ENCODE measurements around the gene ESR1. TPM values are rescaled to one million over a fixed set of nuclear protein-coding genes. Genes with fewer than 3 reads are reported as not detected.

ESR1 gene
- total and polyA plus RNA-seq, 2 donors (not counting 3 experiments of a cell fraction or from before 2014, with no cell fraction given) = 0.01 TPM; not detected in 1

DNA sequence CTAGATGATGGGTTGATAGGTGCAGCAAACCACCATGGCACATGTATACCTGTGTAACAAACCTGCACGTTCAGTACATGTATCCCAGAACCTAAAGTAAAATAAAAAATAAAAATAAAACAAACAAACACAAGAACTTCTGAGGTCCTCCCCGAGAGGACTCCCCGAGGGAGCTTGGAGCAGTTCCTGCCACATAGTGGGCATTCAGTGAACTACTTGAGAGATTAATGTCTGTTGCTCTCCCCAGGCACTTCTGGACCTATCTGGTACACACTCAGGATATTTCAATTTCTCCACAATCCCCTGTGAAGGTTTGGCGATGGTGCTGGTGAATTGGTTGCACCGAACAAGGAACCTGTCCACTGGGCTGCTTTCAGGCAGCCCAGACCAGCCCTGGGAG lies 311.2 kb downstream of the ESR1 start:
- CTCF ChIA-PET = interaction anchor here (0.7 to 3.0 kb wide), 5 partner anchors 8 to 471 kb away, joined by 3 to 11 read pairs (median 3); no protein-coding TSS in a partner anchor
- H3K4me2 ChIP-seq (ENCODE audit: insufficient read depth, low read length) = no peak overlapping the region
- H3K36me3 ChIP-seq (ENCODE audit: control insufficient read depth in 2 of 2, extremely low read depth in 1 of 2, insufficient read depth in 2 of 2, low read length in 2 of 2) = peaks cover 0 to 4% of the 10 kb centered on the region in 2 experiments
- FAIRE-seq (no peak), DNase-seq (ENCODE audit: low read depth, low spot score) (no peak)
- POLR2A ChIA-PET = no interaction called here
- no peak for TF ChIP-seq POLR2AphosphoS5 (IDR thresholded peaks at IDR 0.05; ENCODE audit: insufficient read depth, low read depth, low read length)
- no peak for TF ChIP-seq JUN (IDR thresholded peaks at IDR 0.05; ENCODE audit: borderline replicate concordance, insufficient read depth, insufficient read length, low read depth)
- TF ChIP-seq EZH2 (IDR thresholded peaks at IDR 0.05; ENCODE audit: borderline replicate concordance, low read depth, low read length, severe bottlenecking) = no peak
- TF ChIP-seq FOS (IDR thresholded peaks at IDR 0.05; ENCODE audit: borderline replicate concordance, insufficient read depth, low read length) = no peak
- TF ChIP-seq, protein P1, sequence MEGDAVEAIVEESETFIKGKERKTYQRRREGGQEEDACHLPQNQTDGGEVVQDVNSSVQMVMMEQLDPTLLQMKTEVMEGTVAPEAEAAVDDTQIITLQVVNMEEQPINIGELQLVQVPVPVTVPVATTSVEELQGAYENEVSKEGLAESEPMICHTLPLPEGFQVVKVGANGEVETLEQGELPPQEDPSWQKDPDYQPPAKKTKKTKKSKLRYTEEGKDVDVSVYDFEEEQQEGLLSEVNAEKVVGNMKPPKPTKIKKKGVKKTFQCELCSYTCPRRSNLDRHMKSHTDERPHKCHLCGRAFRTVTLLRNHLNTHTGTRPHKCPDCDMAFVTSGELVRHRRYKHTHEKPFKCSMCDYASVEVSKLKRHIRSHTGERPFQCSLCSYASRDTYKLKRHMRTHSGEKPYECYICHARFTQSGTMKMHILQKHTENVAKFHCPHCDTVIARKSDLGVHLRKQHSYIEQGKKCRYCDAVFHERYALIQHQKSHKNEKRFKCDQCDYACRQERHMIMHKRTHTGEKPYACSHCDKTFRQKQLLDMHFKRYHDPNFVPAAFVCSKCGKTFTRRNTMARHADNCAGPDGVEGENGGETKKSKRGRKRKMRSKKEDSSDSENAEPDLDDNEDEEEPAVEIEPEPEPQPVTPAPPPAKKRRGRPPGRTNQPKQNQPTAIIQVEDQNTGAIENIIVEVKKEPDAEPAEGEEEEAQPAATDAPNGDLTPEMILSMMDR (IDR thresholded peaks at IDR 0.05; ENCODE audit: extremely low read depth in 1 of 2, insufficient read depth in 1 of 2, low read depth in 1 of 2, low read length in 2 of 2) = no peak
- no peak for TF ChIP-seq MYC (IDR thresholded peaks at IDR 0.05; ENCODE audit: low read depth, low read length)
- TF ChIP-seq, protein P2, sequence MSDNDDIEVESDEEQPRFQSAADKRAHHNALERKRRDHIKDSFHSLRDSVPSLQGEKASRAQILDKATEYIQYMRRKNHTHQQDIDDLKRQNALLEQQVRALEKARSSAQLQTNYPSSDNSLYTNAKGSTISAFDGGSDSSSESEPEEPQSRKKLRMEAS (IDR thresholded peaks at IDR 0.05; ENCODE audit: insufficient read depth, insufficient read length) = no peak
- TF ChIP-seq GATA2 (IDR thresholded peaks at IDR 0.05; ENCODE audit: insufficient read depth, insufficient read length, low read depth, low read length) = no peak
- TF ChIP-seq POLR2A (IDR thresholded peaks at IDR 0.05; ENCODE audit: low read depth, low read length) = no peak
- no peaks in the 10 kb centered on the region for H3K9me1 ChIP-seq (replicated peaks; ENCODE audit: control insufficient read depth, extremely low read depth, insufficient read depth, low read length)
- dilution Hi-C loops (cut with MboI; ENCODE audit: extremely low pct_ligation_motif_present, low sequenced_read_pairs) = no loop called here
- no TSS peak for BruUV-seq (replicated peaks)
- H4K20me1 ChIP-seq (replicated peaks; ENCODE audit: control insufficient read depth, extremely low read depth, insufficient read depth, low read length) = no peaks in the 10 kb centered on the region
- no peaks in the 10 kb centered on the region for H3K9me3 ChIP-seq (replicated peaks; ENCODE audit: control insufficient read depth, insufficient read depth, low read length)
- no peaks in the 10 kb centered on the region for H3K79me2 ChIP-seq (ENCODE audit: control insufficient read depth, insufficient read depth, low read length)
- H3K4me3 ChIP-seq (replicated peaks in 1 of 3; ENCODE audit: insufficient read depth in 1 of 3, low read depth in 1 of 3, low read length in 3 of 3) = no peak overlapping the region
- no peak overlapping the region for H2AFZ ChIP-seq (ENCODE audit: low read depth, low read length)
- intact Hi-C loops (cut with micrococcal nuclease) = no loop called here
- no peaks in the 10 kb centered on the region for H3K27me3 ChIP-seq (ENCODE audit: control insufficient read depth in 2 of 2, insufficient read depth in 2 of 2, low read length in 2 of 2)
- H3K4me1 ChIP-seq (ENCODE audit: control insufficient read depth, extremely low read depth, insufficient read depth, low read length) = no peaks in the 10 kb centered on the region
- no peak overlapping the region for H3K9ac ChIP-seq (replicated peaks; ENCODE audit: extremely low read depth, insufficient read depth, low read length)
- no peak overlapping the region for H3K27ac ChIP-seq (ENCODE audit: insufficient read depth, low read depth, low read length)
